ENCODE data around the gene NT5C3A. TPM values are rescaled to one million over a fixed set of nuclear protein-coding genes. Genes with fewer than 3 reads are reported as not detected.

The NT5C3A gene
- total RNA-seq, 2 donors from 2014 or later, result 36.5 to 82.2 TPM

DNA sequence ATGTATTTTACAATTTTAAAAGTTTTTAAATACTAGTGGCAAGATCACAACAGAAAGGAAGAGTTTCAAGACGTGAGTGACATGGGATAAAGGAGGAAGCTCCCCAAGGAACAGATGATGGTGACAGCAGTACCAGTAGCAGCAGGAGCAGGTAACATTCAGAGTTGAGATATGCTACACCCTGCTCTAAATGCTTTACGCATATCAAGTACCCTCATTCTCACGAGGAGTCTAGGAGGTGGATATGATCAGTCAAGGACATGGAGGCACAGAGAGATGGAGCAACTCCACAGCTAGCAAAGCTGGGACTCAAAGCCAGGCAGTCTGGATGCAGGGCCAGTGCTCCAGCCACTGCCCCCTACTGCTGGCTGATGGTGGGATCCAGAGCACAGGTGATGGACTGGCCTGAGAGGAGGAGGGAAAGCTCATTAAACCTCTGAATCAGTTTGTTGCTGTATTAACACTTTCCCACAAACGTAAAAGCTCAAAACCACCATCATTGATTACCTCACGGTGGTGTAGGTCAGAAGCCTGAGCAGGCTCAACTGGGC, 29.1 kb upstream of the NT5C3A start:
- DNase-seq (no peak), ATAC-seq (no peak)
- Mint-ChIP-seq H3K27me3 (no peaks in the 10 kb centered on the region), H3K4me1 (peaks cover 2% of the 10 kb centered on the region), H3K36me3 (ENCODE audit: low read depth) (peaks cover 4% of the 10 kb centered on the region), H3K27ac (peak overlapping the region; percentile 70), H3K4me3 (no peak overlapping the region)
- no peaks in the 10 kb centered on the region for H3K9me3 ChIP-seq (ENCODE audit: control insufficient read depth, low read length, poor library complexity, severe bottlenecking)

DNA sequence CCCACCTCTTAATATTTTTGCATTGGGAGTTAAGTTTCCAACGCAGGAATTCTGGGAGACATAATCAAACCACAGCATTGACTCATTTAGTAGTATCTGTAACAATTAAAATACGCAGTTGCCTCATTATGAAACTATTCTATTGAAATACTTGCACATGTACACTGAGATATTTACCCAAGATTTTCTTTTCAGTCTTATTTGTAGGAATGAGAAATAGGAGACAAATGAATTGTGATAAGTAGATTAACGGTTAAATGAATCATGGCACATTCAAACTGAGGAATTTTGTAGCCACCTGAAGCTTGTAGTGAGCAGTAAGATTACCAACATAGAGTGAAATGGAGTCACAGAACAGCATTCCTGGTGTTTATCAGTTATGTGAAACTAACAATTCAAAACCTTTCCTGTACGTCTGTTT, 28.5 kb upstream of the NT5C3A start:
- peak overlapping the region; percentile 70 for H3K27ac Mint-ChIP-seq
- peaks cover 2% of the 10 kb centered on the region for H3K4me1 Mint-ChIP-seq
- H3K9me3 ChIP-seq (ENCODE audit: control insufficient read depth, low read length, poor library complexity, severe bottlenecking), result no peaks in the 10 kb centered on the region
- H3K36me3 Mint-ChIP-seq (ENCODE audit: low read depth), result peaks cover 4% of the 10 kb centered on the region
- no peak overlapping the region for H3K4me3 Mint-ChIP-seq
- no peak for DNase-seq
- no peaks in the 10 kb centered on the region for H3K27me3 Mint-ChIP-seq
- ATAC-seq, result no peak

GRCh38 chr7:33089142-33089541, 26.6 kb upstream of the NT5C3A start:
- no peak overlapping the region for H3K4me3 Mint-ChIP-seq
- ATAC-seq (no peak), DNase-seq (no peak)
- H3K27me3 Mint-ChIP-seq, result no peaks in the 10 kb centered on the region
- peaks cover 4% of the 10 kb centered on the region for H3K36me3 Mint-ChIP-seq (ENCODE audit: low read depth)
- H3K4me1 Mint-ChIP-seq, result peaks cover 2% of the 10 kb centered on the region
- no peaks in the 10 kb centered on the region for H3K9me3 ChIP-seq (ENCODE audit: control insufficient read depth, low read length, poor library complexity, severe bottlenecking)
- no peak overlapping the region for H3K27ac Mint-ChIP-seq

DNA sequence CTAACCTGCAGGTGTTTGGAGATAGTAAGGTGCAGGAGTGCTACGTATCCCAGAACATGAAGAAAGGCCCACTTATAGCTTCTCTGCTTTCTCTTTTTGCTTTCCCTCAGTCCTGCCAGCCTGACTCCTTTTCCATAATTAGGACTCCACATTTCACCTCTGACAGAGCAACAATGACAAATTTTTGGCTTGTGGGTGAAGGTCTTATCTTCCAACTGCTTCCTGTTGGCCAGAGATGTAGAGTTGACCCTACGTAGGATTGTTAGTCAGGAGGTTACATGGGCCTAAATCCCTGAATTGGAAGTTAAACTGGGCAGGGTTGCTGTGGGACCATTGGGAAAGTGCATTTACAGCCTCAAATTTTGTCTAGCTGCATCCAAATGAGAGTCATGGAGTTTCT, 25.3 kb upstream of the NT5C3A start:
- no peaks in the 10 kb centered on the region for H3K27me3 Mint-ChIP-seq
- peaks cover 1% of the 10 kb centered on the region for H3K4me1 Mint-ChIP-seq
- no peaks in the 10 kb centered on the region for H3K9me3 ChIP-seq (ENCODE audit: control insufficient read depth, low read length, poor library complexity, severe bottlenecking)
- ATAC-seq (no peak), DNase-seq (no peak)
- peaks cover 3% of the 10 kb centered on the region for H3K36me3 Mint-ChIP-seq (ENCODE audit: low read depth)
- H3K4me3 Mint-ChIP-seq, result no peak overlapping the region
- no peak overlapping the region for H3K27ac Mint-ChIP-seq

GRCh38 chr7:33087356-33087755, 24.8 kb upstream of the NT5C3A start:
- DNase-seq, result no peak
- H3K9me3 ChIP-seq (ENCODE audit: control insufficient read depth, low read length, poor library complexity, severe bottlenecking), result no peaks in the 10 kb centered on the region
- H3K27me3 Mint-ChIP-seq, result no peaks in the 10 kb centered on the region
- ATAC-seq, result no peak
- no peak overlapping the region for H3K27ac Mint-ChIP-seq
- H3K4me3 Mint-ChIP-seq, result no peak overlapping the region
- no peaks in the 10 kb centered on the region for H3K4me1 Mint-ChIP-seq
- H3K36me3 Mint-ChIP-seq (ENCODE audit: low read depth), result no peaks in the 10 kb centered on the region

- Mint-ChIP-seq H3K4me1 (peaks cover 12% of the 10 kb centered on the region), H3K4me3 (no peak overlapping the region), H3K27me3 (no peaks in the 10 kb centered on the region), H3K36me3 (ENCODE audit: low read depth) (no peaks in the 10 kb centered on the region), H3K27ac (no peak overlapping the region)
- no peaks in the 10 kb centered on the region for H3K9me3 ChIP-seq (ENCODE audit: control insufficient read depth, low read length, poor library complexity, severe bottlenecking)
- no peak for ATAC-seq
- no peak for DNase-seq
Observed at GRCh38 chr7:33079763-33080690, 17.5 kb upstream of the NT5C3A start.

DNA sequence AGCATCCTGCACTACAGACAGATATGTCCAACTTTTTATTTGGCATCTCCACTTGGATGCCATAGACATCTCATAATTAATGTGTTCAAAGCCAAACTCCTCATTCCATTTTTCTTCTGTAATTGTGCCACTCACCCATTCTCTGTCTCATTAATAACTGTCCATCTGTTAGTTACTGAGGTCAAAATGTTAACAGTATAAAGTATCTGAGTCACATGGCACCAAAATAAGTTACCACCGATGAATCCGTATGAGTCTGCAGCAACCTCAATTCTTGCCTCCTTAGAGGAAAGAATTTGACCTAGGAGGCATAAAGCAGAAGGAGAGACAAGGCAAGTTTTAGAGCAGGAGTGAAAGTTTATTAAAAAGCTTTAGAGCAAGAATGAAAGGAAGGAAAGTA, 16.5 kb upstream of the NT5C3A start:
- ATAC-seq, result no peak
- no peaks in the 10 kb centered on the region for H3K9me3 ChIP-seq (ENCODE audit: control insufficient read depth, low read length, poor library complexity, severe bottlenecking)
- Mint-ChIP-seq H3K27me3 (no peaks in the 10 kb centered on the region), H3K27ac (no peak overlapping the region), H3K36me3 (ENCODE audit: low read depth) (no peaks in the 10 kb centered on the region), H3K4me1 (peaks cover 12% of the 10 kb centered on the region), H3K4me3 (no peak overlapping the region)
- DNase-seq, result no peak

DNA sequence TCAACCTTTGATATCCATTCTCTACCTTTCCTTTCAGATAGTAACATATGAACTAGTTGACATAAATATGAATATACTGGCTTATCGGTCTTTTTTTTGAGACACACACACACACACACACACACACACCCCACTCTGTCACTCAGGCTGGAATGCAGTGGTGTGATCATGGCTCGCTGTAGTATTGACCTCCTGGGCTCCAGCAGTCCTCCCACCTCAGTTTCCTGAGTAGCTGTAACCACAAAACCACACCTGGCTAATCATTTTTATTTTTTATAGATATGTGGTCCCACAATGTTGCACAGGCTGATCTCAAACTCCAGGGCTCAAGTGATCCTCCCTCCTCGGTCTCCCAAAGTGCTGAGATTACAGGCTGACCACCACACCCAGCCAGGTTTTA, 14.2 kb upstream of the NT5C3A start:
- peaks cover 12% of the 10 kb centered on the region for H3K4me1 Mint-ChIP-seq
- ATAC-seq (no peak), DNase-seq (no peak)
- no peak overlapping the region for H3K27ac Mint-ChIP-seq
- H3K4me3 Mint-ChIP-seq, result peak overlapping the region; percentile 28
- no peaks in the 10 kb centered on the region for H3K9me3 ChIP-seq (ENCODE audit: control insufficient read depth, low read length, poor library complexity, severe bottlenecking)
- H3K36me3 Mint-ChIP-seq (ENCODE audit: low read depth), result no peaks in the 10 kb centered on the region
- peaks cover 14% of the 10 kb centered on the region for H3K27me3 Mint-ChIP-seq

DNA sequence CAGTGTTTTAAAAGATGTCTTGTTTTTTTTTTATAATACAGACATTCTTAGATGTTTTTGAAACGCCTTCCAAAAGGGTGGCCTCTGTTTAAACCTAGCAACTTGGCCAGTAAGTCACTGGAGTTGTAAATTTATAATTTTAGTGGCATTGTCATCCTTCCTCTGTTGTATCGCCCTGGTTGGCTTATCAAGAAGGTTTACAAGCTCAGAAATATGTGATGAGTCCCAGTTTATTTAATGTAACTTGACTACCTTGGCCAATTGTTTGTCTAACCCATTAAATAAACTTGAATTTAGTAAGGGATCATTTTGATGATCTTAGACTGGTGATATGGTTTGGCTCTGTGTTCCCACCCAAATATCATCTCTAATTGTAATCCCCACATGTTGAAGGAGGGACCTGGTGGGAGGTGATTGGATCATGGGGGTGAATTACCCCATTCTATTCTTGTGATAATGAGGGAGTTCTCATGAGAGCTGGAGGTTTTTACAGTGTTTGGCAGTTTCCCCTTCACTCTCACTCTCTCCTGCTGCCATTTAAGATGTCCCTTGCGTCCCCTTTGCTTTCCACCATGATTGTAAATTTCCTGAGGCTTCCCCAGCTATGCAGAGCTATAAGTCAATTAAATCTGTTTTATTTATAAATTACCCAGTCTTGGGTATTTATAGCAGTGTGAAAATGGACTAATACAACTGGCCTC, 13.4 kb upstream of the NT5C3A start:
- ATAC-seq, result no peak
- no peak for DNase-seq
- Mint-ChIP-seq H3K27ac (no peak overlapping the region), H3K36me3 (ENCODE audit: low read depth) (no peaks in the 10 kb centered on the region), H3K27me3 (peaks cover 14% of the 10 kb centered on the region), H3K4me3 (no peak overlapping the region), H3K4me1 (peaks cover 12% of the 10 kb centered on the region)
- H3K9me3 ChIP-seq (ENCODE audit: control insufficient read depth, low read length, poor library complexity, severe bottlenecking), result no peaks in the 10 kb centered on the region

DNA sequence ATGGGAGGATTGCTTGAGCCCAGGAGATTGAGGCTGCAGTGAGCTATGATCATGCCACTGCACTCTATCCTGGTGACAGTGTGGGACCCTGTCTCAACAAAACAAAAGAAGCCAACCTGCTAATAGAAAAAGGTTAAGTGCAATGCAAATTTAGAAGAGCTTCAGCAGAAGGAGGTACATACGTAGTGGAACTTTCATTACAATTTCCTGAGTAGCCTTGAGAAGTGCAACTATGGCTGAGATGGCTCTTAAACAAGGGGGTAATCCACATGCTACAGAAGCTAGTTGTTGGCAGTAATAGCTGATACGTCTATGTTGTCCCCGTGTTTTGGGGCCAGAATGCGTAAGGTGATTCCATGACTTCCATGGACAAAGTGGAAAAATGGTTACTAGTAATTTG, 10.7 kb upstream of the NT5C3A start:
- Mint-ChIP-seq H3K27me3 (peaks cover 14% of the 10 kb centered on the region), H3K4me3 (no peak overlapping the region), H3K4me1 (peaks cover 12% of the 10 kb centered on the region), H3K27ac (no peak overlapping the region), H3K36me3 (ENCODE audit: low read depth) (no peaks in the 10 kb centered on the region)
- no peaks in the 10 kb centered on the region for H3K9me3 ChIP-seq (ENCODE audit: control insufficient read depth, low read length, poor library complexity, severe bottlenecking)
- DNase-seq (no peak), ATAC-seq (no peak)

- H3K9me3 ChIP-seq (ENCODE audit: control insufficient read depth, low read length, poor library complexity, severe bottlenecking), result no peaks in the 10 kb centered on the region
- DNase-seq, result no peak
- Mint-ChIP-seq H3K4me3 (no peak overlapping the region), H3K27ac (no peak overlapping the region), H3K27me3 (peaks cover 14% of the 10 kb centered on the region), H3K4me1 (peaks cover 9% of the 10 kb centered on the region), H3K36me3 (ENCODE audit: low read depth) (no peaks in the 10 kb centered on the region)
- ATAC-seq, result no peak
Observed at GRCh38 chr7:33072471-33072870, 9.9 kb upstream of the NT5C3A start.

- peaks cover 14% of the 10 kb centered on the region for H3K27me3 Mint-ChIP-seq
- no peak overlapping the region for H3K27ac Mint-ChIP-seq
- no peak for DNase-seq
- no peaks in the 10 kb centered on the region for H3K4me1 Mint-ChIP-seq
- H3K9me3 ChIP-seq (ENCODE audit: control insufficient read depth, low read length, poor library complexity, severe bottlenecking), result no peaks in the 10 kb centered on the region
- no peak overlapping the region for H3K4me3 Mint-ChIP-seq
- no peak for ATAC-seq
- H3K36me3 Mint-ChIP-seq (ENCODE audit: low read depth), result no peaks in the 10 kb centered on the region
Observed at GRCh38 chr7:33070831-33071230, 8.3 kb upstream of the NT5C3A start.

DNA sequence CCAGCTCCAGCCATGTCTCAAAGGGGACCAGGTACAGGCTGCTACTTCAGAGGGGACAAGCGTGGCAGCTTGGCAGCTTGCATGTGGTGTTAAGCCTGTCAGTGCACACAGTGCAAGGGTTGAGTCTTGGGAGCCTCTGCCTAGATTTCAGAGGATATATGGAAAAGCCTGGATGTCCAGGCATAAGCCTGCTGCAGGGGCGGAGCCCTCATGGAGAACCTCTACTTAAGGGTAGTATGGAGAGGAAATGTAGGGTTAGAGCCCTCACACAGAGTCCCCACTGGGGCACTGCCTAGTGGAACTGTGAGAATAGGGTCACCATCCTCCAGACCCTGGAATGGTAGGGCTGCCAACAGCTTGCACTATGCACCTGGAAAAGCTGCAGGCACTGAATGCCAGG, 7.7 kb upstream of the NT5C3A start:
- Mint-ChIP-seq H3K27me3 (peaks cover 14% of the 10 kb centered on the region), H3K36me3 (ENCODE audit: low read depth) (no peaks in the 10 kb centered on the region), H3K4me3 (no peak overlapping the region), H3K4me1 (no peaks in the 10 kb centered on the region), H3K27ac (no peak overlapping the region)
- DNase-seq, result no peak
- H3K9me3 ChIP-seq (ENCODE audit: control insufficient read depth, low read length, poor library complexity, severe bottlenecking), result no peaks in the 10 kb centered on the region
- no peak for ATAC-seq
